Measurements from ENCODE around the gene CNTN1. TPM values are rescaled to one million over a fixed set of nuclear protein-coding genes. Genes with fewer than 3 reads are reported as not detected.

Gene CNTN1
- total and polyA plus RNA-seq, 2 of the 8 experiments (the other 6 are each of a cell fraction or from before 2014, with no cell fraction given), result 7.2 to 21.8 TPM

DNA sequence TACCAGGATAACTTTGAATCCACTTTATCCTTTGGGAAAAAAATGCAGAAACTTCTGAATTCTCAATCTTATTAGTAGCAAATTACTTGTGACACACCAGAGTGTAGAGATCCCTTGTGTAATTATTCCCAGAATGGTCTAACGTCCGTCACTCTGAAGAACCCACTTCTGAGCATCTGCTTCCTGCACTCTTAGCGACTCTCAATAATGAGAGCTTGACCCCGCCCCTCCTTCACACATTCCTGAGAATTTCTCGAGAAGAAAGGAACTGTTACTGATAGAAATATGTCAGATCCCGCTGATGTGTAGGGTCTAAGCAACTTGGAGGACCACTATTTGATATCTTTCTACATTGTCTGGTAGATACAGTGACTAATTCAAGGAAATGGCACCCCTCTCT, 277.6 kb downstream of the CNTN1 start:
- Histone ChIP-seq H3K79me2 (ENCODE audit: control insufficient read depth in 1 of 2, insufficient read depth in 2 of 2, low read length in 2 of 2) (no peaks in the 10 kb centered on the region), H3K56ac (replicated peaks; ENCODE audit: insufficient read length, low read depth, low read length) (no peak overlapping the region), H3K36me3 (ENCODE audit: control insufficient read depth in 2 of 4, insufficient read depth in 4 of 4, low read length in 3 of 4) (no peaks in the 10 kb centered on the region), H3K79me1 (ENCODE audit: low read depth, low read length) (no peaks in the 10 kb centered on the region), H3K14ac (ENCODE audit: insufficient read length) (no peak overlapping the region), H3K4me3 (ENCODE audit: extremely low read depth in 1 of 4, insufficient read depth in 2 of 4, low read depth in 3 of 4, low read length in 4 of 4) (no peak overlapping the region), H2AFZ (ENCODE audit: low read length) (no peak overlapping the region), H2BK120ac (replicated peaks; ENCODE audit: low read depth, low read length) (no peak overlapping the region), H2BK12ac (ENCODE audit: low read depth, low read length) (no peak overlapping the region), H3K23me2 (ENCODE audit: low read depth, low read length) (no peaks in the 10 kb centered on the region; the same call in 1 of the 2 replicates), H3K23ac (ENCODE audit: insufficient read length) (no peak overlapping the region), H3K27me3 (replicated peaks in 1 of 4; ENCODE audit: control insufficient read depth in 3 of 4, extremely low read depth in 1 of 4, insufficient read depth in 3 of 4, low read length in 3 of 4) (peaks cover 0 to 1% (median 0%) of the 10 kb centered on the region in 4 experiments; a peak in 1 of 7 replicates), H2BK15ac (ENCODE audit: low read length) (no peak overlapping the region), H4K91ac (replicated peaks; ENCODE audit: insufficient read length, low read length) (no peak overlapping the region), H3K9ac (replicated peaks in 1 of 4; ENCODE audit: extremely low read depth in 1 of 4, low read depth in 3 of 4, low read length in 3 of 4) (no peak overlapping the region), H3K9me3 (ENCODE audit: insufficient read depth in 2 of 2, low read depth in 1 of 2, low read length in 1 of 2) (no peaks in the 10 kb centered on the region), H2BK20ac (ENCODE audit: low read length) (no peak overlapping the region), H4K5ac (ENCODE audit: insufficient read length, low read depth, low read length) (no peak overlapping the region), H3K4me2 (ENCODE audit: insufficient read depth in 1 of 2, low read depth in 2 of 2, low read length in 2 of 2) (no peak overlapping the region), H3K27ac (ENCODE audit: low read depth, low read length) (no peak overlapping the region), H3K18ac (ENCODE audit: extremely low read depth, low read length) (no peak overlapping the region), H2AK5ac (ENCODE audit: low read depth, low read length) (no peak overlapping the region), H3K4me1 (replicated peaks in 1 of 4; ENCODE audit: control insufficient read depth in 3 of 4, insufficient read depth in 4 of 4, low read length in 3 of 4) (no peaks in the 10 kb centered on the region), H3K4ac (replicated peaks; ENCODE audit: insufficient read length, low read depth, low read length) (no peak overlapping the region), H2BK5ac (ENCODE audit: low read depth, low read length) (no peak overlapping the region), H4K20me1 (replicated peaks in 1 of 2; ENCODE audit: control insufficient read depth in 1 of 2, insufficient read depth in 2 of 2, low read length in 2 of 2) (no peaks in the 10 kb centered on the region), H4K8ac (ENCODE audit: extremely low read depth, insufficient read depth, low read length) (no peak overlapping the region)
- DNase-seq (ENCODE audit: low read depth in 1 of 2, low spot score in 2 of 2) (no peak), FAIRE-seq (no peak)
- CTCF ChIA-PET (ENCODE audit: partially characterized antibody), result interaction anchor here (0.5 to 2.0 kb wide), 14 partner anchors 10 to 1045 kb away, joined by 3 to 5 read pairs (median 3); no protein-coding TSS in a partner anchor
- 88% methylated on average over 6 of the region's 6 CpGs; no CpG with 5 or more reads in 1 of the 2 experiments for WGBS, 2 experiments (ENCODE audit: extremely low coverage in 1 of 2, insufficient coverage in 1 of 2, insufficient read length in 1 of 2, insufficient replicate concordance in 2 of 2, low coverage in 1 of 2, low lambda C conversion rate in 2 of 2, missing lambda C conversion rate in 1 of 2)
- POLR2A ChIA-PET (ENCODE audit: partially characterized antibody), result no interaction called here
- TF ChIP-seq EGR1 (IDR thresholded peaks at IDR 0.05; ENCODE audit: borderline replicate concordance, low read depth, low read length) (no peak), POLR2AphosphoS5 (IDR thresholded peaks at IDR 0.05; ENCODE audit: low read depth, low read length) (no peak), FOSL1 (IDR thresholded peaks at IDR 0.05; ENCODE audit: insufficient read depth, low read depth, low read length) (no peak), TAF1 (IDR thresholded peaks at IDR 0.05; ENCODE audit: low read depth, low read length) (no peak), EP300 (IDR thresholded peaks at IDR 0.05; ENCODE audit: borderline replicate concordance in 1 of 2, low read depth in 2 of 2, low read length in 2 of 2) (no peak), RBBP5 (IDR thresholded peaks at IDR 0.05; ENCODE audit: borderline replicate concordance, low read depth, low read length) (no peak), BACH1 (IDR thresholded peaks at IDR 0.05; ENCODE audit: low read length) (no peak), RAD21 (IDR thresholded peaks at IDR 0.05 in 1 of 2, conservative IDR thresholded peaks at IDR 0.05 in 1 of 2; ENCODE audit: low read depth in 2 of 2, low read length in 2 of 2) (no peak; a peak in 1 of 4 replicates), SP2 (IDR thresholded peaks at IDR 0.05; ENCODE audit: low read length) (no peak), SP4 (IDR thresholded peaks at IDR 0.05; ENCODE audit: low read length) (no peak), POLR2A (IDR thresholded peaks at IDR 0.05; ENCODE audit: control extremely low read depth in 1 of 2, low read depth in 2 of 2, low read length in 2 of 2) (no peak), JUN (IDR thresholded peaks at IDR 0.05; ENCODE audit: low read depth, low read length) (no peak), POU5F1 (IDR thresholded peaks at IDR 0.05; ENCODE audit: low read depth, low read length) (no peak), CTBP2 (IDR thresholded peaks at IDR 0.05; ENCODE audit: borderline replicate concordance, insufficient read depth, insufficient read length, low read length) (no peak)

Measured in H1 (cell line).